UCSD-AML1 (cell line): ENCODE measurements around the gene PFKFB2.

Experiments
- DNase-seq: peaks from one replicate; lab custom pipeline; 2025; ENCODE audit not compliant: unreplicated experiment; lab: John Stamatoyannopoulos, UW

Gene PFKFB2

DNA sequence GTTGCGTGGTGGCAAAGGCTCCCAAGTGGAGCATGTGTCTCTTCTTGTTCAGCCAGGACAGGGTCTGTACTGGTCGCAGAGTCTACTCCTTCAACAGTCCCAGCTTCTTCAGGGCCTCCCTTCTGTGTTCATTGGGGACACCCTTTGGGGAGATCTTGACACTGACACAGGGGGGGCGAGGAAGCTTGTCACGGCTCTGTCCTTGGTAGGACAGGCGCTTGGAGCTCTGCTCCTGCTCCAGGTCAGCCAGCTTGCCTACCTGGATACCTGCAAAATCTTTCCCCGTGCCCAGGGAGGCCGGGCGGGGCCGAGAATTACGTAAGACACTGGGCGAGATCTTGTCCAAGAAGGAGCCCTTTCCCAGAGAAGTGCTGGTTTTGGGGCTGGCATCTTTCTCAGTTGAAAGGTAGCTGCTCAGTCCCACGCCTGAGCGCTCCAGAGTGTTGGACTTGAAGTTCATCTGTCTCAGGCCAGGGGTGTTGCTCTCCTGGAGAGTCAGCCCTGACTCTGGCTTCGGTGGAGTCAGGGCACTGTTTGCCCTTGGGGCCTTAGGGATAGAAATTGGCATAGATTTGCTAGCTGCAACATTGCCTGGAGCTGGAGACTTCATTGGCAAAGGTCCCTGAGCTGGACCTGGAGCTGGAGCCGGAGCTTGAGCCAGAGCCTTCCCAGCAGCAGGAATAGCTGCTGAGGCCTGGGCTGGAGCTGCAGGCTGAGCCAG, 31.0 kb upstream of the PFKFB2 start:
- no peak for DNase-seq

DNA sequence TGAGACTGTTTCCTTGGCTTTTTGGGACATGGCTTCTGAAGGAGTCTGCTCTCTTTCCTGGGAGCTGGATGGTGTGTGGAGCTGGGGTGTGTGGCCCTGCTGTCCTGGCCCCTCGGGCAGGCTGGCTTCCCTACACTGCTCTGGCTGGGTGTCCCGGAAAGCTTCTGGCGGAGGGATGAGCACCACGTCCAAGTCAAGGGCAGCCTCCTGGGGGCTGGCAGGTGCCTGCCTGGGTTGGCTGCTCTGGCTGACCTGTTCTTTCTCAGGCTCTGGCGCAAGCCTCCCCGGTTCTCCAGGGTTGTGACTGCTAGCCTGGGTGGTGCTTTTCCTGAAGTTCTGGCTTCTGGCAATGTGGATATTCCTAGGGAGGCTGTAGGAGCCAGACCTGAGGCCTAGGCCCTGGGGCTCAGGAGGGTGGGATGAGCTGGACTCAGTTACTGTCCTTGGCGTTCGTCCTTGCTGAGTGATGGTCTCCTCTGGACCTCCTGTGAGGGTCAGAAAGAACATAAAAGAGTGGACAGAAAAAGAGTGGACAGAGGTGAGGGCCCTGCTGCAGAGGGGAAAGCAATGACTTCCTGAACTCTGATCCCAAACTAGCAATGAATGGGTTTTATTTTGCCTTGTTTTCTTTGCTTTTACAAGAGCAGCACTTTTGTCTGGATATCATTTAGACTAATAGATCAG, 29.9 kb upstream of the PFKFB2 start:
- no peak for DNase-seq

DNA sequence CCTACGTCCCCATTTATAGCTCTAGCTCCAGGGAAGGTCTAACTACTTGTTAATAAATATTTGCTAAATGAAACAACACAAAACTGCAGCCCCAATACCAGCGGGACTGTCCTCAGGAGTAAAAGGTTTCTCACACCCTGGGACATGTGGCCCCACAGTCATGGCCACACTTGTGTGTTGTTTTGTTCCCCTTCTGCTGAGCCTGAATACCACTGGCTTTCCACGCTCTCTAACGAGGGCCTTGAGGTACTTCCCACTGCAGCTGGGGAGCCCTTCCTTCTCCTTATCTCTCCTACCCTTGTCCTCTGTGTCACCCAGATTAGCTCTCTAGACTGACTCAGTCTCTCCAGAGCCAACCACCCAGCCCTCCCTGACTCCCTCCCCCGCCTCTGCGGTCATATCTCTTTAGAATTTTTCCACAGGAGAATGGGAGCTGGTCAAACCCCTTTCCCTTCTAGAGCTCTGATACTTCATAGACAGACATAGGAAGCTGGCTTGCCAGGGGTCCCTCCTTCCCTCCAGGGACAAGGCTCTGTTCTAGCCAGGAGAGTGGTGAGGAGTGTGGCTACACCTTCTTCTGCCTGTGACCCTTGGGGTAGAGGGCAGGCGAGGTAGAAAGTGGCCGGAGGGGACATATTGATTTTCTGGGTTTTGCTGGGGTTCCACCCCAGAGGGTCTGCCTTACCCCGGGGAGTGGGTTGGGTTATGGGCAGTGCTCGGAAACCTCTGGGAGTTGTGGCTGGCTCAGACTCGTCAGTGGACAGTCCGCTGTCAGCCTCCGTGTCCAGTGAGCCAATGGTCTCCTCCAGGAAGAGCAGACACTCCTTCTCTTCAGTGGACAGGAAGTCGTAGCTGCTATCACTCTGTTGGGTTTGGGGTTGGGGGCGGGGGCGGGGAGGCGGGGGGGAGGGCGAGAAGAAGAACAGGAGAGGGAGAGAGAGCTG, 28.6 kb upstream of the PFKFB2 start:
- peak; percentile 90 for DNase-seq

DNA sequence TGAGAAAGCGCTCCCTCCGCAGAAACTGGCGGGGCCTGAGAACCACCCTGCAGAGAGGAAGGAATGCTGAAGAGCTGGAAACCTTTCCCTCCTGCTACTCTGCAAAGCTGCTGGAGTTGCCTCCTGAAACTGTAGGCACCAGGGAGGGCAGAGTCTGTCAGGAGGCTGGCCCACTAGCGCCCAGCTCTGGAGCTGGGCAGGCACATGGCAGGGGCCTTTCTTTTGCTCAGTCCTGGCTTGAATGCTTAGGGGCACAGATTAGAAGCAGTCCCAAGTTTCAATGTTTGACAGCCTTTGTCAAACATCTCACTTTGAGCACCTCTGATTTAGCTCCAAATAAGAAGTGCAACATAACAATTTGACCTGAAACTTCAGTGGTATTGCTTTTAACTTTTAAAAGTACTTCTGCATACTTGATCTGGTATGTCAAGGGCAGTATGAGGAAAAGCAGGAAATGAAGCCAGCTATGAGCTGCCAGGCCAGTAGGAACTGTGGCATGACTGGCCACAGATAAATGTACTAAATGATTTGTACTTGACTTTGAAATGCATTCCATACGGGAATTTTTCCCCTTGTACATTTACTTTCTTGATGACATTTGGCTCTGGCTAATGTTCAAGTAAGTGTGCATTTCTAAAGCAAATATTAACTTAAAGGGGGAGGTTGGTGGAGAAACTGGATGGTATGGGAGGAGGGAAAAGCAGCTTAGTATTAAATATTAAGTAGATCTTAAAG, 27.8 kb upstream of the PFKFB2 start:
- DNase-seq = peak; percentile 82

DNA sequence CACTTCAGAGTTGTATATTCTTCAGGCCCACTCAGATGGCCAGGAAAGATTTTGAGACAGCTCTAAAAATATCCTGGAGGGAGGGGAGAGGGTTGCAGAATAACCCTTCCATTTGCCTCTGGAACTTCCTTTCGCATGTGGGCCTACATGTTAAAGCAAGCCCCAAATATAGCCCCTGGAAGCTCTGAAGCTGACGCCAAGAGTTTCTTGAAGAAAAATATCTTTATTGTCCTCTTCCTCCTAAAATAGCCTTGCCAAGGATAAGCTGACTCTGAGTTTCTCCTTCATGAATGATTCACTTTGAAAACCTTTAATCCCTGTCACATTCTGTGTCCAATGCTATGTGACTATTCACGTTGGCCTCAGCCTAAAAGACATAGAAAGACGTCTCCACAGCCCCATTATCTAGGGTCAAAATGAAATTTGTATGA, 27.0 kb upstream of the PFKFB2 start:
- DNase-seq = no peak

DNA sequence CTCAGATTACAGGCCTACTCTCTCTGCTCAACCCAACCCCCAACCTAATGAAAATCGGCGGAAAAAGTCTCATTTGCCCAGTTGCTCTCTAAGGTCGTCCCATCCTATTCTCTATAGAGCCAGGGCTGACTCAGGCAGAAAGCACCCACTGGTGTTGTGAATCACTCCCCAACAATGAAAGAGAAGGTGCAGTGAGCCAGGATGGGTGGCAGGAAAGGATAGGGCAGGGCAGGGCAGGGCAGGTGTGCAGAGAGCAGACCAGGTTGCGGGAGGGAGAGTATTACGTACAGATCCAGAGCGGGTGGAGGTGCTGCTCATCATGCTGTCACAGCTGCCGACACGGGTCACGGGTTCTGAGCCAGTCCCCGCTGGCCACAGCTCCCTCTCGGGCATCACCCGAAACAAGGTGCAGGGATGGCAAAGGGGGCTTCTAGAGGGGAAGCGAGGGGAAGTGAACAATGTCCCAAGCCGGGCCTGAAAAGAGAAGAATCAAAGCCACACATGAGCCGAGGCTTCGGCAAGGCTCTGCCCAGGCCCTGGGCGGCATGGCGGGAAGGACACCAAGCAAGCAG, 25.8 kb upstream of the PFKFB2 start:
- no peak for DNase-seq

DNA sequence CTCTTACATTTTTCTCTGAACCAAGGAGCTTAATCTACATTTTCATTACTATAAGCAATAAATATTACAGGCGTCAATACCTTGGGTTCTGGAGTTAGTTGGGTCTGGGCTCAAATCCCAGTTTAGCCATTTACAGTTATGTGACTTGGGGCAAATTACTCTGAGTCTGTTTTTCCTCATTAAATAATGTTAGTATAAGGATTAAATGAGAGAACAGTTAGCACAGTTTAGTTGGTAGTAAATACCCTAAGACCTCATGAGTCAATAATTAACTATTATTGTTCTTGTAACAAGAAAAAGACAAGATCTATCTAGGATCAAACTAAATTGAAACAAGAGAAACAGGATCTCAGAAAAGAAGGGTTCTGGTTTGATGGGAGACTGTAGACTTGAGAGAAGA, 25.2 kb upstream of the PFKFB2 start:
- no peak for DNase-seq

DNA sequence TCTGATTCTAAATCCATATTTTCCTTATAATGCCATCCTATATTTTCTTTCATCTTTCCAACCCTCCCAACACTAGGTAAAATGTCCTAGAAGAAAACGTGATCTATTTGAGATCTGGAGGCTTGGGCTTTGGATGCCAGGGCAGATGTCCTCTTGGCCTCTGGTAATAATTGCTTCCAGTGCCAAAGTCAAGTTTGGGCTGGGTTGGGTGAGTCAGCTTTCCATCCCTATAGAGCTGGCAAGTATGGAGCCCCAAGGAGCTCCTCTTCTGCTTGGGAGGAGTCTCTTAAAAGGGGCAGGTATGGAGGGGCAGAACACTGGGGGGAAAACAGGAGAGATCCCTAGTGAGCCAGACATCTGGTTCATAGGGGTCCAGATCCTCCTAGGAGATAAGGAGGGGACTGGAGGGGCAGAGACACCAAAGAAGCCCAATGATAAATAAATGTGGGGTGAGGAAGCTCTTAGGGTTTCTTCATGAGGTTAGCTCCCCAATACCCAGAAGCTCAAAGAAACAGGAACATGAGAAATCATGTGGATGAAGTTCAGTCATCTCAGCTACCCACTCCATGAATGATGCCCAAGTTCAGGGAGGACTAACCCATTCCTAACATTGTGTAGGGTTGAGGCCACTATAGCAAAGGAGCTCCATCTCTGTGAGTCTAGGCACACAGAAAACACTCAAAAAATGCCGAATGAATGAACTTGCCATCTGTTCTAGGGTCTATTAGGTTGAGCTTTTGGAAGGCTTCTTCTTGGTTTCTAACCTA, 24.0 kb upstream of the PFKFB2 start:
- no peak for DNase-seq

DNA sequence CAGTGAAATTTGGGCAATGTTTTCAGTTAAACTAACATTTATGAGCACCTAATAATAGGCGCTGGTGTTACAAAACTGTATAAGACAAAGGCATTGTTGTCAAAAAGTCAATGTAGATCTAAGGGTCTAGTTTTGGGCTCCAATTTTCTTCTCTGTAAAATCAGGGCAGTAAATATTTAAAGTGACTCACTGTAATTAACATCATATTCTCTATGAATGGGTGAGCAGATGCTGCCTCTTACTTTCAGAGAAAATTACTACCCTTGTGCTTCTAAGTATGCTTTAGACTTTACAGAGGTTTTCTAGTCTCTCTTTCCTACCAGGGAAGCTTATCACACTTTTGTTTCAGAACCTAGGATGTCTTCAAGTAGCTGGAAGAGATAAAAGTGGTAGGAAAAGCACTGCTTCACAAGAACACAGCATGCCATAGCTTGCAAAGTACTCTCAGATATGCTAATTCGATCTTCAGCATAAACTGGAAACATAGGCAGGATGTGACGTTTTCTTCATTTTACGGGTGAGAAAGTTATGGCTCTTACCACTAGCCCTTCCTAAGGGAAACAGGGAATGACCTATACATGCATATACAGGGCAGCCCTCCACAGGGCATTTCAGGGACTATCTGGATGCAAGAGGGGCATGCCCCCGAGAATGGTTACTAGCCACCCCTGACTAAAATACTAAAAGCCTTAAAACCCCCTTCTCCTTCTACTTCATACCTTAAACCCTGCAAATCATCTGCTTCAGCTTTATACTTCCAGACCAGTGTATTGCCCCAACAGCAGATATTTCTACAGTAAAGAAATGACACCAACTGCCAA, 23.2 kb upstream of the PFKFB2 start:
- DNase-seq = no peak

DNA sequence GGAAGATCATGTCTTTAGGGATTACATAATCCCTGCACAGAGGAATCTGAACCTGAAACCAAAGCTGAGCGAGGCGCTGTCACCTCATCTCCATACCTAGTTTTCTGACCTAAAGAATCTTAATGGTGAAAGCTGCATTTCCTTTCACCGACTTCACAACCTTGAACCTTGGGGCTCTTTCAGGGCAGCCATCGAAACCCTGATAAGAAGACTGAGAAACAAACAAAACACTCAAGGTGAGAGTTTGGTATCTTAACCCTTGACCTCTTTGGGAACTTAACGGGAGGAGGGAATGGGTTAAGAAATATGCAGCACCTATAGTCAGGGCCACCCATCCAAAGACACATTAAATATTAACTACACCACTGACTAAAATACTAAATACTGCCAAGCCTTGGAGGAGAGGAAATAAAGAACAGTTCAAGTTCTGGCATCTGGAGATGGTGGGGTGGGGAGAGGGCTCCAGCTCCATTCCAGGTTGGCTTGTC, 22.5 kb upstream of the PFKFB2 start:
- DNase-seq = no peak

DNA sequence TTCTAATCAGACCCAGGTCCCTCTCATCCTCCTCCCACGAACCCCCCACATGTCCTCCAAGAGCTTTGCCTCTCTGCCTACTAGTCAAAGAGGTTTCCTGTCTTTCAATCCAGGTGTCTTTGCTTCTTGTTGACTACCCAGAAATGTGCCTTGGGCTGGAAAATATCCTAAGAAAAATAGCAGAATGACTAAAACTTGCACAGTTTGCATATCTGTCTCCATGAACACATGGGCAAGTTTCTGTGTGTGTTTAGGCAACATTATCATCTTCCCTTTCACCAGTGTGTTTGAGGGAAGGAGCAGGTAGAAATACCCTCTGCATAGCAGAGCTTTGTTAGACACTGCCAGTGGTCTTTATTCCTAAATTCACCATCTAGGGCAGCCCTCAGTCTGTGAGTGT, 22.1 kb upstream of the PFKFB2 start:
- DNase-seq = no peak

DNA sequence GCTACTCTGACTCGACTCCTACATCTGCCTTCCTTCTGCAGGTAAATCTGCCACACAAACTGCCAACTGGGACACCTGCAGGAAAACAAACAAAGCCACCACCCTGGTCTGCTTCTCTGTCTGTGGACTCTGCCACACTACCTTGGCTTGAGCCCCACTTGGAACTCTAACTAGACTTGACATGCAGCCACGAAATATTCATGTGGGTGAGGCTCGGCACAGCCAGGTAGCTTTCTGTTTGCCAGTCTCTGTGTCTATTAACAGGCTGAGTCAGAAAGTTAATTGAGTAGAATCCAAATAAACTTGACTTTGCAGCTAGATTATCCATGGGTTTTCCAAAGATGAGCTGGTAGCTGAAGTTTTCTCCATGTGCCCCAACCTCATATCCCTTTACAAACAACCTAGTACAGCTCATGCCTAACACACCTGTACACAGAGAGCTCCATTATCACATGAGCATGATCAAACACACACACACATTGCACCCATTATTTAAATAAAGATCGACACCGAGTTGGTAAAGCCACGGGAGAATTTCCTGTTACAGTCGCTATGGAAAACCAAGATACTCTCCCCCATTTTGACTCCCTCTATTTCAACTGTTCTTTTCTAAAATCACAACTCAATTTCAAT, 21.3 kb upstream of the PFKFB2 start:
- DNase-seq = no peak

DNA sequence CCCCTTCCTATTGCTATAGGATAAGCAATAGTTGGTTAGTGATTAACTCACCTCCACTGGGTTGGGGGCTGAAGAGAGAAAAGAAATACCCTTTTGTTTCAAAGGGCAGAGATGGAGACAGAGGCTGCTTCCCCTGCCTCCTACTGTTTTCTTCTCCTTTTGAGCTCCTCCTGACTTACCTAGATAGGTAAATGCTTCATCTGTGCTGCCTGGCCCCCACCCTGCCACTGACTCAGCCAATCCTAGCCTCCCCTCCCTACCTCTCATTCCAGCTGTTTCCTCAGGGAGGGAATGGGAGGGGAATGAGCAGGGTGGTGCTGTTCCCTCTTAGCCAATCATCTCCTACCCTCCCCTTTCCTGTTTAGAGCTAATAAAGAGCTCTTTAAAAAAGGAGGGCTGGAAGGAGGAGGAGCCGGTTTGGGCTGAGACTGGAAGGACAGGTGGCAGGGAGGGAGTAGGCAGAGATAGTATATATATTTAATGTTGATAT, 20.5 kb upstream of the PFKFB2 start, which contains the start of gene C1orf116:
Gene C1orf116, minus strand, starts transcription at position 229 of the 490 bp plus-strand sequence. CDS start 5,158 bp downstream, outside the sequence.
- DNase-seq = peak; percentile 46

DNA sequence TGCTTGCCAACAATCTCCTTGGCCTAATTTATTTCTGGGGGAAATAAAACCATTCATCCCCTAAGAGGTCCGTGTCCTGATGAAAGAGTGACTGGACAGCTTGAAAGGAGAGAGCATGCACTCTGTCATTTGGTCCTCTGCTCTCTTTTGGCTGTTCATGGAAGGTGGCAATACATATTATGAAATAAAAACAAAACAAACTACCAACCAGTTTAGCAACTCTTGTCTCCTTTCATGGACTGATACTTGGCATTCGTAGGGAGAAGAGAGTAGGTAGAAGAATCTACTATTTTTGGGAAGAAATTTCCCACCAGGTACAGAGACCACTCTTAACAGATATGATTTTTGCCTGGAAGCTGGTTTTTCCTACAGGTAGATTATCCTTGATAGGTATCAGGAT, 19.8 kb upstream of the PFKFB2 start:
- DNase-seq = no peak

DNA sequence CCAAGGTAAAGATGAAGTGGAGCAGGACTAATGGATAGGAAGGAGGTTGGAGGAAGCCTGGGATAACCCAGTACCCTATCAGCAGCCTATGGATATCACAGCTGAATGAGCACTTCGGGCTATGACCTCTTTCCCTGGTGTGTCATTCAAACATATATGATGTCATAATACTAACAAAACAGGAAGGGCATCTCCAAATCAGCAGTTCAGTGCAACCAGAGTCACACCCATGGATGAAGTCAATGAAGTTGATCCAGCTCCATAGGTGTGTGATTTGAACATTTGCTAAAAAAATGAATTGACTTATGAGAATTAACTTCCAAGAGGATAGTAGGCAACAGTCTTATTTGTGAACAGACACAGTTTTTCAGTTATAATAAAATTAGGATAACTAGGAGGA, 18.9 kb upstream of the PFKFB2 start:
- no peak for DNase-seq

DNA sequence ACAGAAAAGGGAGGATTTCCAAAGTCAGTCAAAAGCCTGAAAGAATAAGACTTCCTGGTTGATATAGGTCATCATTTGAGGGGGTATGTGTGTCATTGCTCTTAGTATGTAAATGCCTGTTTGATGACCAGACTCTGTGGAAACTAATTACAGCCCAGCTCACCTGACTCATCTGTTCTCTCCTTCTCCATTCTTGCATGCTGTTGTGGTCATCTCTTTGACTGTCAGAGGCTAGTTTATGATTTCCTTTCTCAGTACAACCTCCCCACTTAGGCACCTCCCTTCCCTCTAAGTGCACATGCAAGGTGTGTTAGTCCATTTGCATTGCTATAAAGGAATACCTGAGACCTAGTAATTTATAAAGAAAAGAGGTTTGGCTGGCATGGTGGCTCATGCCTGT, 18.1 kb upstream of the PFKFB2 start:
- no peak for DNase-seq

DNA sequence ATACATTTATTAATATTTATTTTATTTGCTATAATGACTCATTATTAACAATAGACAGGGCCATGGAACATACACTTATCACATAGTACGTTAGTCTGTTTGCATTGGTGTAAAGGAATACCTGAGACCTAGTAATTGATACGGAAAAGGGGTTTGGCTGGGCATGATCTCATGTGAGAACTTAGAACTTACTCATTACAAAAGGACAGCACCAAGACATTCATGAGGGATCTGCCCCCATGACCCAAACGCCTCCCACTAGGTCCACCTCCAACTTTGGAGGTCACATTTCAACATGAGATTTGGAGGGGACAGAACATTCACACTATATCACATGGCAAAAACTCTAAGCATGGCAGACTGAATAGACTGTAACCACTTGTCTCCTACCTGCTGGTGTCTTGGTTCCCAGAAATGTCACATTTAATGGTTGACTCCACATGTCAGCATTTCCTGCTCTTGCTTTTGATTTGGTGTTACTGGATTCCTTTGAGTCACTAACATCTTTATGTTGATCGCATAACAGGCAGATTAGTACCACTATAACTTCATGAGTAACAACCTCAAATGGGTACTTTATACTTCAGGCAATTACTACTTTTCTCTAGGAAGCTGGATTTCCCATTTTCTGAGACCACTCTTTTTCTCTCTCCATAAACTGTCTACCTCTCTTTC, 17.1 kb upstream of the PFKFB2 start:
- no peak for DNase-seq

DNA sequence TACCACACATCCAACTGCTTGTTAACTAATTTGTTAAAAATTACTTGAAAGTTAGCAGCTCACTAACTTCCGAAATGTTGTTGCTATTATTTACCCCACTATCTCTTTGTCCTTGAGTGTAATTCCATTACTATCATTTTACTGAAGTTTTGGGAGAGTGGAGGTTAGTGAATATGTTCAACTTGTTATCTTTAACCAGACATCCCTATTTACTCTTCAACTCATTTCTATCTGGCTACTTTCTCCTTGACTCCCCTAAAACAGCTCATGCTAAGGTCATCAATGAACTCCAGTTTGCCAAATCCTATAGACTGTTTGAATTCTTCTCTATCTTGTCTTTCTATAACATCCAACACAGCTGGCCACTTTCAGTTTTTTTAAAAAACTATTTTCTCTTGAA, 16.2 kb upstream of the PFKFB2 start:
- no peak for DNase-seq
